Neutrophil (primary cell): ENCODE results near the gene PLD3.

Experiments
- H3K27ac ChIP-seq: fragments of 200-600 bp; sonication (generic); 2 replicates; pipeline ENCODE4 v1.5.1; 2016; ENCODE audit warnings: mild to moderate bottlenecking, moderate library complexity
- H3K27me3 ChIP-seq: fragments of 200-600 bp; sonication (generic); 2 replicates; pipeline ENCODE4 v1.6.0; 2016; ENCODE audit warnings: mild to moderate bottlenecking
- H3K36me3 ChIP-seq: fragments of 200-600 bp; sonication (generic); 2 replicates; pipeline ENCODE4 v1.5.1; 2017
- H3K4me1 ChIP-seq, 2 experiments: fragments of 200-600 bp in 1 of 2; sonication (generic) in 1 of 2; 1 replicate in 1 of 2; 2 replicates in 1 of 2; pipeline versions ENCODE4 v1.5.1 to v1.6.1; 2013 to 2016; ENCODE audit warnings: low read depth in 1 of 2, low read length in 1 of 2, mild to moderate bottlenecking in 1 of 2, moderate library complexity in 1 of 2; ENCODE audit not compliant: control insufficient read depth in 1 of 2, insufficient read depth in 1 of 2
- H3K4me3 ChIP-seq, 2 experiments: fragments of 200-600 bp in 1 of 2; sonication (generic) in 1 of 2; 1 replicate in 1 of 2; 2 replicates in 1 of 2; pipeline ENCODE4 v1.5.1; 2013 to 2016; ENCODE audit warnings: low read depth in 1 of 2, low read length in 1 of 2, mild to moderate bottlenecking in 1 of 2, moderate library complexity in 1 of 2
- H3K9me3 ChIP-seq: fragments of 200-600 bp; sonication (generic); 2 replicates; pipeline ENCODE4 v1.5.1; 2016
- CTCF ChIP-seq: fragments of 200-600 bp; sonication (generic); IDR thresholded peaks from 2 replicates; pipeline ENCODE4 v1.5.1; 2016; ENCODE audit warnings: antibody characterized with exemption

Gene PLD3

GRCh38 chr19:40410030-40410389 lies 61.5 kb downstream of the PLD3 start:
- Histone ChIP-seq H3K27me3 (peaks cover 8% of the 10 kb centered on the region), H3K36me3 (no peaks in the 10 kb centered on the region), H3K4me3 (no peak overlapping the region), H3K27ac (no peak overlapping the region), H3K4me1 (peaks cover 9 to 10% of the 10 kb centered on the region in 2 experiments), H3K9me3 (no peaks in the 10 kb centered on the region)
- no peak for TF ChIP-seq CTCF

- Histone ChIP-seq H3K9me3 (no peaks in the 10 kb centered on the region), H3K4me1 (peaks cover 22 to 23% of the 10 kb centered on the region in 2 experiments), H3K27ac (no peak overlapping the region), H3K4me3 (no peak overlapping the region), H3K36me3 (no peaks in the 10 kb centered on the region), H3K27me3 (peaks cover 8% of the 10 kb centered on the region)
- TF ChIP-seq CTCF, result no peak
These were observed 62.8 kb downstream of the PLD3 start for GRCh38 chr19:40411125-40411842.

GRCh38 chr19:40411958-40412499 lies 63.5 kb downstream of the PLD3 start:
- TF ChIP-seq CTCF, result no peak
- Histone ChIP-seq H3K27me3 (peaks cover 8% of the 10 kb centered on the region), H3K9me3 (no peaks in the 10 kb centered on the region), H3K36me3 (no peaks in the 10 kb centered on the region), H3K4me3 (no peak overlapping the region), H3K27ac (no peak overlapping the region), H3K4me1 (peaks cover 29 to 31% of the 10 kb centered on the region in 2 experiments)

GRCh38 chr19:40412866-40413265 lies 64.4 kb downstream of the PLD3 start:
- no peak for TF ChIP-seq CTCF
- peaks cover 35 to 36% of the 10 kb centered on the region in 2 experiments for H3K4me1 ChIP-seq

GRCh38 chr19:40413291-40413845 lies 64.9 kb downstream of the PLD3 start, which contains the start of gene PRX:
TSS of gene PRX (minus strand) at chr19:40413378. CDS start at chr19:40407932, 5,446 bp downstream.
- Histone ChIP-seq H3K4me1 (peaks cover 32% of the 10 kb centered on the region in 2 experiments), H3K27ac (no peak within 1 kb of the TSS), H3K36me3 (no peaks in the 10 kb centered on the region), H3K9me3 (no peaks in the 10 kb centered on the region), H3K4me3 (no peak within 1 kb of the TSS), H3K27me3 (peaks cover 8% of the 10 kb centered on the region)
- no peak for TF ChIP-seq CTCF

More at GRCh38 chr19:40412866-40413265, 64.4 kb downstream of the PLD3 start:
- Histone ChIP-seq H3K9me3 (no peaks in the 10 kb centered on the region), H3K36me3 (no peaks in the 10 kb centered on the region), H3K4me3 (no peak overlapping the region), H3K27me3 (peaks cover 8% of the 10 kb centered on the region), H3K27ac (no peak overlapping the region)
